BE2C (cell line): Measurements from ENCODE around the gene NBAS.
A peak's percentile ranks its signal among the peaks of the same experiment; 100 is the strongest.

Source experiments
- DNase-seq: peaks from one replicate; pipeline ENCODE4 v3.0.0-alpha.2; 2020
- H3K27me3 ChIP-seq: fragments of 250-450 bp; sonication (Bioruptor Pico); 2 replicates; pipeline ENCODE4 v1.5.1; 2020; ENCODE audit warnings: mild to moderate bottlenecking
- H3K36me3 ChIP-seq: fragments of 250-450 bp; sonication (Bioruptor Pico); 2 replicates; pipeline ENCODE4 v1.5.1; 2020; ENCODE audit warnings: mild to moderate bottlenecking
- H3K4me1 ChIP-seq: fragments of 250-450 bp; sonication (Bioruptor Pico); 2 replicates; pipeline ENCODE4 v1.5.1; 2020
- H3K4me3 ChIP-seq: 2 replicates; pipeline ENCODE4 v1.5.1; 2011; ENCODE audit warnings: low read depth, low read length
- H3K9me3 ChIP-seq: fragments of 250-450 bp; sonication (Bioruptor Pico); 2 replicates; pipeline ENCODE4 v1.5.1; 2020
- TF ChIP-seq, protein P1 (sequence below): IDR thresholded peaks from 2 replicates; pipeline ENCODE4 v1.5.1; 2012; ENCODE audit warnings: mild to moderate bottlenecking, low read depth, low read length

NBAS gene

DNA sequence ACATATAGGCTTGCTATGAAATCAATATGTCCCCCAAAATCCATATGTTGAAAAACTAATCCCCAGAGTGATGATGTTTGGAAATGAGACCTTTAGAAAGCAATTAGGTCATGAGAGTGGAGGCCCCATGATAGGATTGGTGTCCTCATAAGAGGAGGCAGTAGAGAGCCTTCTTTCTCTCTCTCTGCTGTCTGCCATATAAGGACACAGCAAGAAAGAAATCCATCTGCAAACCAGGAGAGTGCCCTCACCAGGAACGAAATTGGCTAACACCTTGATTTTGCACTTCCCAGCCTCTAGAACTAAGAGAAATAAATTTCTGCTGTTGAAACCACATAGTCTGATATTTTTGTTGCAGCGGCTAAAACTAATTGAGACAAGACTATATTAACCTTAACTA, 89.5 kb downstream of the NBAS start:
- TF ChIP-seq, protein P1, sequence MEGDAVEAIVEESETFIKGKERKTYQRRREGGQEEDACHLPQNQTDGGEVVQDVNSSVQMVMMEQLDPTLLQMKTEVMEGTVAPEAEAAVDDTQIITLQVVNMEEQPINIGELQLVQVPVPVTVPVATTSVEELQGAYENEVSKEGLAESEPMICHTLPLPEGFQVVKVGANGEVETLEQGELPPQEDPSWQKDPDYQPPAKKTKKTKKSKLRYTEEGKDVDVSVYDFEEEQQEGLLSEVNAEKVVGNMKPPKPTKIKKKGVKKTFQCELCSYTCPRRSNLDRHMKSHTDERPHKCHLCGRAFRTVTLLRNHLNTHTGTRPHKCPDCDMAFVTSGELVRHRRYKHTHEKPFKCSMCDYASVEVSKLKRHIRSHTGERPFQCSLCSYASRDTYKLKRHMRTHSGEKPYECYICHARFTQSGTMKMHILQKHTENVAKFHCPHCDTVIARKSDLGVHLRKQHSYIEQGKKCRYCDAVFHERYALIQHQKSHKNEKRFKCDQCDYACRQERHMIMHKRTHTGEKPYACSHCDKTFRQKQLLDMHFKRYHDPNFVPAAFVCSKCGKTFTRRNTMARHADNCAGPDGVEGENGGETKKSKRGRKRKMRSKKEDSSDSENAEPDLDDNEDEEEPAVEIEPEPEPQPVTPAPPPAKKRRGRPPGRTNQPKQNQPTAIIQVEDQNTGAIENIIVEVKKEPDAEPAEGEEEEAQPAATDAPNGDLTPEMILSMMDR: 0 out of 2 replicates have a peak, but pooled peaks have one; percentile 6
- H3K9me3 ChIP-seq: no peaks in the 10 kb centered on the region
- H3K27me3 ChIP-seq: no peaks in the 10 kb centered on the region
- no peaks in the 10 kb centered on the region for H3K4me1 ChIP-seq
- no peak overlapping the region for H3K4me3 ChIP-seq
- peaks cover 8% of the 10 kb centered on the region; the same call in 1 of the 2 replicates for H3K36me3 ChIP-seq
- no peak for DNase-seq

DNA sequence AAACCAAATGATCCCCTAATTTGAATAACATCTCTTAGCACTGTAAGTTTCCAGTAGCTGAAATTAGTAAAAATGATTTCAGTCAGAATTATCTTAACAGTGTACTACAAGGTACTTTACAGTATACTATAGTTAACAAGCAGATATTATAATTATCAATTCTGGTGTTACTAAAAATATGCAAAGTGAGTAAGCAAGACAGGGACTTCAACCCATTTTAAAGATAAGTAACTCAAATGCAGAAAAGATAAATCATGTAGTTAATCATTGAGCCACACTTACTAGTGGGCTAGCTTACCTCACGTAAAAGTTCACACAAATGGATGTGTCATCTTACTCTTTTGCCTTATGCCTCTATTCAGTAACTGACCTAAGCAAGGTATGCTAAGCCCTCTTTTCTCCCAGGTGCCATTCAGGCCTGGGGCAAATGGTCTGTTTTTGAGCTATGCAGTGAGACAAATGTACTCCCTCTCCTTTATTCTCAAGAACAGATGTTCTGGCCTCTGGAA, 101.0 kb downstream of the NBAS start:
- H3K4me1 ChIP-seq: peaks cover 3% of the 10 kb centered on the region; the same call in 1 of the 2 replicates
- no peak for DNase-seq
- TF ChIP-seq, protein P1: no peak

DNA sequence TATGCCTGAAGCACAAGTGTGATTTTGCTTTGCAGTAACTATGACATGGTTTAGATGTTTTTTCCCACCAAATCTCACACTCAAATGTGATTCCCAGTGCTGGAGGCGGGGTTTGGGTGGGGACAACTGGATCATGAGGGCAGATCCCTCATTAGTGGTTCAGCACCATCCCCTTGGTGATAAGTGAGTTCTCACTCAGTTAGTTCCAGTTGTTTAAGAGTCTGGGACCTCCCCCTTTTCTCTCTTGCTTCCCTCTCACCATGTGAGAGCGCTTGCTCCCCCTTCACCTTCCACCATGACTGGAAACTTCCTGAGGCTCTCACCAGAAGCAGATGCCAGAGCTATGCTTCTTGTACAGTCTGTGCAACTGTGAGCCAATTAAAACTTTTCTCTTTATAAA, 102.9 kb downstream of the NBAS start:
- H3K4me3 ChIP-seq: no peak overlapping the region
- no peaks in the 10 kb centered on the region for H3K27me3 ChIP-seq
- peaks cover 3% of the 10 kb centered on the region; the same call in 1 of the 2 replicates for H3K4me1 ChIP-seq
- H3K36me3 ChIP-seq: peaks cover 17% of the 10 kb centered on the region
- no peak for DNase-seq
- H3K9me3 ChIP-seq: no peaks in the 10 kb centered on the region
- TF ChIP-seq, protein P1: no peak

More for the DNA sequence above, 101.0 kb downstream of the NBAS start:
- no peaks in the 10 kb centered on the region for H3K27me3 ChIP-seq
- H3K36me3 ChIP-seq: peaks cover 17% of the 10 kb centered on the region
- no peak overlapping the region for H3K4me3 ChIP-seq
- H3K9me3 ChIP-seq: no peaks in the 10 kb centered on the region

DNA sequence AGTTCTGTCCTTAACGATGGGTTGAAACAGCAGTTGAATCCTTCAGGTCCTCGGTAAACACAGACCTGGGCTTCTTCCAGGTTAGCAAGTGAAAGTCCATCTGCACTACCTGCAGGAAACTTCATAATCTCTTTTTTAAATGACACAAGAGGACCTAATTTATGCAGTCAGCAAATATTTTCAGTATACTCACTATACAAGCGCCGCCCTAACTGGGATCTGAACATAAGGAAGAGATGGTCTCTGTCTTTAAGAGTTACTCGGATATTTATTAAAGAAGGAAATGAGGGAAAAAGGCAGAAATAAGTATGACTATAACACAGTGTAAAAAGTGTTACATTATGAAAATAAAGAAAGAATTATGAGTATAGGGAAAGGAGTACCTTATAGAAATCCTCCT, 103.3 kb downstream of the NBAS start:
- Histone ChIP-seq H3K36me3 (peaks cover 17% of the 10 kb centered on the region), H3K27me3 (no peaks in the 10 kb centered on the region), H3K9me3 (no peaks in the 10 kb centered on the region), H3K4me1 (peaks cover 3% of the 10 kb centered on the region; the same call in 1 of the 2 replicates), H3K4me3 (no peak overlapping the region)
- no peak for DNase-seq
- TF ChIP-seq, protein P1: no peak

DNA sequence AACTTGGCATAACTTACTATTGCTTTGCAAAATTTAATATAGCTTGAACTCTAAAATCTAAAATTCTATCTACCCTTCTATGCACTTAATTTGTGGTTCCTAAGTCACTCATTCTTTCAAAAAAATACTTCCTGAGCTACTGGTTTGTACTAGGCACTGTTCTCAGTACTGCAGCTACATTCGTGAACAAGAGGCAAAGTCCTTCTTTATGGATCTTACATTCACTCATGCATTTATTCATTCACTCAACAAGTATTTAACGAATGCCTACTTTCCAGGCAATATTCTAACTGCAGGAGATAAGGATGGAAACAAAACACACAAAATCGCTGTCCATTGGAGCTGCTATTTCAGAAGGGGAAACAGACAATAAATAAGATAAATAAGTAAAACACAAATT, 104.8 kb downstream of the NBAS start:
- TF ChIP-seq, protein P1: no peak
- no peak for DNase-seq
- Histone ChIP-seq H3K27me3 (no peaks in the 10 kb centered on the region), H3K9me3 (no peaks in the 10 kb centered on the region), H3K4me1 (peaks cover 3% of the 10 kb centered on the region; the same call in 1 of the 2 replicates), H3K4me3 (no peak overlapping the region), H3K36me3 (peaks cover 17% of the 10 kb centered on the region)

DNA sequence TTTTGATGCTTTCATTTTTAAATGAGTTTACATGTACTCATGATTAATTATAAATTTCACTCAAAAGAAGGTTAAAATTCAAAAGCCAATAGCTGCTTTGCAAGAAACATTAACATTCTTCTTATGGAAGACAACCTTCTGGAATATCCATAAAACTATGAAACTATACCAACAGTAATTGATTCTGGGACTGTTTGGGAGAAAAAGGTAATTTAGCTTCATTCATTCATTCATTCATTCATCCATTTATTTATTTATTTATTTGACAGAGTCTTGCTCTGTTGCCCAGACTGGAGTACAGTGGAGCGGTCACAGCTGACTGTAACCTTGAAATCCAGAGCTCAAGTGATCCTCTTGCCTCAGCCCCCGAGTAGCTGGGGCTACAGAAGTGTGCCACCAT, 110.3 kb downstream of the NBAS start:
- Histone ChIP-seq H3K4me3 (no peak overlapping the region), H3K4me1 (peaks cover 8% of the 10 kb centered on the region), H3K27me3 (no peaks in the 10 kb centered on the region), H3K9me3 (no peaks in the 10 kb centered on the region; the same call in 1 of the 2 replicates), H3K36me3 (peaks cover 3% of the 10 kb centered on the region)
- DNase-seq: no peak
- TF ChIP-seq, protein P1: no peak
